HUES6 (cell line): Measurements from ENCODE around the gene SMARCE1.

Source experiments
- H3K27ac ChIP-seq: 2 replicates; pipeline ENCODE4 v1.7.0; 2013; ENCODE audit warnings: low read depth, mild to moderate bottlenecking, low read length, inconsistent platforms
- H3K27me3 ChIP-seq: 2 replicates; pipeline ENCODE4 v1.6.1; 2013; ENCODE audit warnings: low read length; ENCODE audit not compliant: control insufficient read depth, insufficient read depth
- H3K36me3 ChIP-seq: 2 replicates; pipeline ENCODE4 v1.6.1; 2013; ENCODE audit warnings: low read length; ENCODE audit not compliant: control insufficient read depth, insufficient read depth
- H3K4me1 ChIP-seq: 2 replicates; pipeline ENCODE4 v1.6.1; 2013; ENCODE audit warnings: low read length; ENCODE audit not compliant: control insufficient read depth, insufficient read depth
- H3K4me3 ChIP-seq: 2 replicates; pipeline ENCODE4 v1.5.1; 2013; ENCODE audit warnings: low read depth, low read length
- H3K9ac ChIP-seq: one replicate; pipeline ENCODE4 v1.6.1; 2013; ENCODE audit warnings: mild to moderate bottlenecking, low read length
- H3K9me3 ChIP-seq: 2 replicates; pipeline ENCODE4 v1.6.1; 2013; ENCODE audit warnings: low read depth, low read length; ENCODE audit not compliant: control insufficient read depth, insufficient read depth

The SMARCE1 gene

DNA sequence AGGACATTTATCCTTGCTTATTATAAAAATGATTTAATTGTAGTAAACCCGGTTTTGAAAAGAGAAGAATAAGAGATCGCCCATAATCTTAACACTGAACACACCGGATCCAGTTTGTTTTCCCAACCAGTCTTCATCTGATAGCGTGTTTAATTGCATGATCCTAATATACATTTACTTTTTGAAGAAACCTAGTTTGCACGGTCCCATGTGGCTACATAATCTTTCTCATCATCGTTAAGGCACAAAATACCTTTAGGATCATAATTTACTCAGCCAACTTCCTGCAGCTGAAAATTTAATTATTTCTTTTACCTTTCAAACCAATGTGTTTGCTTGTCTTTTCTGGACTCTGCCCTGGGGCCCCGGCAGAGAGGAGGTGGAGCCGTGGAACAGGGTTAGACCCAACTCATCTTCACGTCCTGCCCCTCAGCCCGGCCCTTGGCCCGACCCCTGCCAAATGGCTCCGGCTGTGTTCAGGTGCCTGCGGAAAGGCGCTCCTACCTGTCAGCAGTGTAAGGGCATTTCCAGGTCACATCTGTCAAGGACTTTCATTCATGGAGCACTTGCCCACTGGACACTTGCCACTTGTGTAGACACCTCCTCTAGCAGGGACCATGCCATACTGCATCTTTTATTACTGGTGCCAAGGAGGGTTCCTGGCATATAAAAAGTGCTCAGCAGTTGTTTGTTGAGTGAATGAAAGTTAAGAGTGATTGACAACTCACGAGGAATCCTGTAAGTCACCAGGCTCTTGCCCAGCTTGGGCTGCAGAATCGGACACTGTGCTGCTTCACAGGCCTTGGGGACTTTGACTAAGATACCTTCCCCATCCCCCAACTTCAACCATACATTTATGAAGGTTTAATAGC, 28.6 kb downstream of the SMARCE1 start:
- 0 out of 2 replicates have a peak, but pooled peaks cover 6% of the 10 kb centered on the region for H3K4me1 ChIP-seq

DNA sequence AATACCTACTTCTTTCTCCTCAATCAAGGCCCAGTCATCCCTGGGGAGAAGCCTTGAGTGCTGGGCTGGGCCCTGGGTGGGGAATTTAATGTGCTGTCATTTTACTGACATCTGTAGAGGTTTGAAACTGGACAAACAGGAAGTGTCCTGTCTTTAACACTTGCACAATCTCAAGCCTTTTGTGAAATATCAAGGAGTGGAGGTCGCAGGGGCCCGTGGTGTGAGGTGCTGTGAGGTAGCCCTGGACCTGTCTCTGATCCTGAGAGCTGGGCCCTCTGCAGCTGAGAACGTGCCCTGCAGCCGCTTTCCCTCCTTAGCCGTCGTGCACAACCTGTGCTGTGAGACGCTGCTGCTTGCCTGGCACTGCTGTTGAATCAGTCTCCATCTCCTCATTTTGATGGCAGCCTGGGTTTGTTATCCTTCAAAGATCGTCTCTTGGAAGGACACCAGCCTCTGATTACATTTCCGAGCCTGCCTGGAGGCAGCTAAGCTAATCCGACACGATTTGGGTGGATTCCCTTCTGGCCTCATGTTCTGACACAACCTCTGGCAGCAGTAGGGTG, 29.9 kb downstream of the SMARCE1 start:
- Histone ChIP-seq H3K9me3 (no peaks in the 10 kb centered on the region), H3K4me3 (no peak overlapping the region), H3K27ac (no peak overlapping the region), H3K36me3 (no peaks in the 10 kb centered on the region), H3K9ac (no peak overlapping the region), H3K27me3 (no peaks in the 10 kb centered on the region), H3K4me1 (0 out of 2 replicates have a peak, but pooled peaks cover 6% of the 10 kb centered on the region)

More for the DNA sequence above, 28.6 kb downstream of the SMARCE1 start:
- H3K9me3 ChIP-seq = no peaks in the 10 kb centered on the region
- H3K27ac ChIP-seq = no peak overlapping the region
- no peak overlapping the region for H3K4me3 ChIP-seq
- no peaks in the 10 kb centered on the region for H3K36me3 ChIP-seq
- no peak overlapping the region for H3K9ac ChIP-seq
- no peaks in the 10 kb centered on the region for H3K27me3 ChIP-seq

DNA sequence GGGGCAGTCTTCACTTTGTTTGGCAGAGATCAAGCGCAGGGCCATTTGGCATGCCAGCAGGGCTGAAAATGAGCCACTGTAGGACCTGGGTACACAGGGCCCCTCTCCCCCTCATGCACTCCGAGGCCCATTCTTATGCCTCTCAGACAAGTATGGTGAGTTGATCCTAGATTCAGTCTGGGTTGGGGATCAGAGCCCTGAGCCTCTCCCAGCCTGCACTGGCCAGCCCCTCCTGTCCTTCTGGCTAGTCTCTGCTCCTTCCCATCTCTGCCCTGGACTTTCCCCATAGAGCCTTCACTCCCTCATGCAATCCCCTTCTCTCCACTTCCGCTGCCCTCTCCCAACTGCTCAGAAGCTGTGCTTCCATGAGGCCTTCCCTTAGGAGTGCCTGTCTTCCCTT, 31.0 kb downstream of the SMARCE1 start:
- Histone ChIP-seq H3K9ac (no peak overlapping the region), H3K4me3 (no peak overlapping the region), H3K27me3 (no peaks in the 10 kb centered on the region), H3K4me1 (0 out of 2 replicates have a peak, but pooled peaks cover 6% of the 10 kb centered on the region), H3K27ac (no peak overlapping the region), H3K9me3 (no peaks in the 10 kb centered on the region), H3K36me3 (no peaks in the 10 kb centered on the region)

DNA sequence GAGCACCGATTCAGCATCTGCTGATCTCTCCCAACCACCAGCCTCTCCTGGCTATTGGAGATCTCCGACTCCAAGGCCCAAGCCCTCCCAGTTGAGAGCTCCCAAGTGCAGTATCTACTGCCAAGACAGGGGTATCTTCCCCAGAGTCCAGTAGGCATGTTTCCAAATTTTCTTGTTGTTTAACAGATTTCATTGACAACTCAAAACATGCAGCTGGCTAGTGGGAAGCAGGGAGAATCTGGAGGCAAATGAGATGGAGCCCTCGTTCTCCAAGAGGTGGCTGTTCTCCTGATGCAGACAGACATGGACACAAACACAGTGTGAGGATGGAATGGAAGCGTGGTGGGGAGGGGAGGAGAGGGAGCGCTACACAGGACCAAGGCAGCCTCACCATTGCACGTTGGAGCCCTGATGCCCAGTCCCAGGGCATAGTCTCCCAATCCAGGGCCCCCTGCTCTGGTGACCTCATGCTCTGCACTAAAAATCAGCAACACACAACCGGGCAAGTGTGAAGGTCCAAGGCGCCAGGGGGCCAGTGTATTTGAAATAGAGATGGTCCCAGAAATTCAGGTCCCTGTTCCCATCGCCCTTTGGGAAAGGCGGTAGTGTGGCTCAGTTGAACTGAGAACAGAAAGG, 31.7 kb downstream of the SMARCE1 start:
- H3K4me1 ChIP-seq = 0 out of 2 replicates have a peak, but pooled peaks cover 6% of the 10 kb centered on the region
- no peaks in the 10 kb centered on the region for H3K9me3 ChIP-seq
- H3K27ac ChIP-seq = no peak overlapping the region
- no peak overlapping the region for H3K9ac ChIP-seq
- no peak overlapping the region for H3K4me3 ChIP-seq
- no peaks in the 10 kb centered on the region for H3K27me3 ChIP-seq
- H3K36me3 ChIP-seq = no peaks in the 10 kb centered on the region

DNA sequence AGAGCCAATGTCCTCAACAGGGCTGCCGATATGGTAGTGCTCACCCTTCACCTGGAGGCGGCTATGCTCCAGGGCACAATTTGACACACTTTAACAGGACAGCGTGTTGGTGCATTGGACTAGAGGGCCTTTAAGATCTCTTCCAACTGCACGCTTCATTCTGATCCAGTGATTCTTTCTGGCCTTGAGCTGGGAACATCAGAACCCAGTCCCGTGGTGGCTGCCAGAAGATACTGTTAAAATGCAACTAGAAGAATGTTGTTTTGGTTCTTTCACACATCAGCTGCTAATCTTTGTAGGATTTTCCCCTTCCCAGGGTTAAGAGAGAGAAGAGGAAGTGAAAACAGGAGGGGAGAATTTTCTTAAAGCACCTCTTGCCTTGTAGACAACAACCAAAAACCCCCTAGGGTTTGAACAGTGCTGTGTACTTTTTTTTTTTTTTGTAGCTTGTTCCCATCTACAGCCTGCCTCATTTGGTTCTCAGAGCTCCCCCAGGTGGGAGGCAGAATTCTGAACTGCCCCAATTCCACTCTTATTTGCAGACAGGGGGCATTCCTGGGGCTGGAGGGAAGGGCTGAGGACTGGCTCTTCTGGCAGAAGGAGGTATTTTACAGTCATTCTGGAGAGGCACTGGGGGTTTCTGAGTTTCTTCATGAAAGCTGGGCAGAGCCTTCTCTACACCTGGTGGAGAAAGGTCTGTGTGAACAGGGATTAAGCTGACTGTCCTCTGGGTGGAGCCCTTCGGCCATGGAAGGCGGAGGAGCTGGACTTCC, 32.4 kb downstream of the SMARCE1 start:
- H3K27me3 ChIP-seq = no peaks in the 10 kb centered on the region

DNA sequence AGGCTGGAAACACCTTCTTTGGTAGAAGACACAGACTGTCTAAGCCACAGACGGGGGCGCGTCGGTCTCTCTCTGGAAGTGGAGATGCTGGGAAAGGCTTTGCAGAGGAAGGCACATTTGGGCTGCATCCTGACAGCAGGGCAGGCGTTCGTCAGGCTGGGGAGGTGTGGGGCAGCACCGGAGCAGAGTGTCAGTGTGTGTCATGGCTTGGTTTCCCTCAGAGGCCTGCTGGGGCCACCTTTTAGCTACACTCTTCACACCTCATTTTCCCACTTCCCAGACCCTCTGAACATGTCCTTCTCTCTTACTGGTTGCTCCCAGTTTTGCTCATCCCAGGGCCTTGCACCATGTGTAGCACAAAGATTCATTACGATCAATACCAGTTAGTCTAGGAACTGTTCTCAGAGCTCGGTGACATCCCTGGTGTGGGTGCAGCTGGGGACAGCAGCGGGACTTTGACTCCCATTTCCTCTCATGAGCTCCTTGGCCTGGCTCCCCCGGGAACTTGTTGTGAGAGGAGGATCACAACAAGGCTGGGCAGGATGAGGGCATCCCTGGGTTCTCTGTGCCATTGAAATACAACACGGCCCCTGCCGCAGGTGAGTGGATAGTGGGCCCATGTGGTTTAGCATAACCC, 33.1 kb downstream of the SMARCE1 start:
- 0 out of 2 replicates have a peak, but pooled peaks cover 6% of the 10 kb centered on the region for H3K4me1 ChIP-seq
- H3K27ac ChIP-seq = no peak overlapping the region
- no peak overlapping the region for H3K9ac ChIP-seq

More for the DNA sequence above, 32.4 kb downstream of the SMARCE1 start:
- H3K9ac ChIP-seq = no peak overlapping the region
- no peak overlapping the region for H3K27ac ChIP-seq
- H3K4me1 ChIP-seq = 0 out of 2 replicates have a peak, but pooled peaks cover 6% of the 10 kb centered on the region
- no peak overlapping the region for H3K4me3 ChIP-seq
- H3K36me3 ChIP-seq = no peaks in the 10 kb centered on the region
- H3K9me3 ChIP-seq = no peaks in the 10 kb centered on the region

DNA sequence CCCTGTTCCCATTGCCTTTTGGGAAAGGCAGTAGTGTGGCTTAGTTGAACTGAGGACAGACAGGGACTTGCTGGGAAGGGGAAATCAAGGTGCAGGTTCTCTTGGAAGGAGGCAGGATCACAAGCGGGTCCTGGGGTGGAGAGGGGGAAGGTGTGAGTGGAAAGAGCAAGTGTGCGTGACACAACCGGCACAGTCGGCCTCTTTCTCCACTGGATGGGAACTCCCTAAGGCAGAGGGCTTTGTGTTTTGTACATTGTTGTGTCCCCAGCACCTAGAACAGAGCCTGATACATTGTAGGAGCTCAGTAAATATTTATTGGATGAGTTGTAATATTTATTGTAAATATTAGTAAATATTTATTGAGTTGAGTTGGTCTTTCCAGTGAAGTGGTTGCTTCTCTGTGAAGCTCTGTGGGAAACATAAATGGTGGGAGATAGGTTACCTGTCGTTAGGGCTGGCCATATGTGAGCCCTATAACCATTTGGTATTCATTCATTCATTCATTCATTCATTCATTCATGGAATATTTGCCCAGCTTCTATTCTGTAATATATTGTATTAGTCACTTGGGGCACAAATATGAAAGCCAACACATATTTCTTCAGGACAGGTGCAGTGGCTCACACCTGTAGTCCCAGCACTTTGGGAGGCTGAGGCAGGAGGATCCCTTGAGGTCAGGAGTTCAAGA, 34.0 kb downstream of the SMARCE1 start:
- H3K36me3 ChIP-seq = no peaks in the 10 kb centered on the region
- no peaks in the 10 kb centered on the region for H3K27me3 ChIP-seq
- H3K9ac ChIP-seq = no peak overlapping the region
- H3K4me3 ChIP-seq = no peak overlapping the region
- H3K9me3 ChIP-seq = no peaks in the 10 kb centered on the region
- H3K27ac ChIP-seq = no peak overlapping the region
- H3K4me1 ChIP-seq = 0 out of 2 replicates have a peak, but pooled peaks cover 6% of the 10 kb centered on the region

More for the DNA sequence above, 33.1 kb downstream of the SMARCE1 start:
- H3K4me3 ChIP-seq = no peak overlapping the region
- H3K36me3 ChIP-seq = no peaks in the 10 kb centered on the region
- no peaks in the 10 kb centered on the region for H3K27me3 ChIP-seq
- H3K9me3 ChIP-seq = no peaks in the 10 kb centered on the region

DNA sequence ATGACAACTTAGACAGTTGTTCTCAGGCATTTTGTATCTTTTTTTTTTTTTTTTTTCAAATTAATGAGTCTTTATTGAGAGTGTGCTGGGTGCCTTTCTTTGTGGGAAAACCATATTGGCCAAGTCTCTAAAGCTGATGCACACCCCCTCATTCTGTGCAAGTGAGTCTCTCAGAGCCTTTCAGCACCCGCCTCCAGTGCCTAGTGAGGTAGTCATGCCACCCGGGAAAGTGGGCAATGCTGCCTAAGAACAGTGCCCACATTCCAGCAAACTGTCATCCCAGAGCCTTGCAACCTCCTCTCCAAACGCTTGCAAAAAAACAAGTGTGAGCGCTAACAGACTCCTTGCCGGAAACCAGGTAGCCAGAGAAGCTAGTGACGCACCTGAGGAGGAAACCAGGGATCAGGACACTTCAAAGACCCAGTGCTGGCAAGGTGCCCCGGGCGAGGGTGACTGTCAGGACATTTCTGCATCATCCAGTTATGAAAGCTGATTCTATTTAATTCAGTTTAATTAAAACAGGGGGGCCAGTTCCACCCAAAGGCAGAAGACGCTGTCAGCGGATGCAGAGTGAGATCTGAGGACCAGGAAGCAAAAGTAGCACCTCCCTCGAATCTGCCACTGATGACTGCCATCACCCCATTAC, 34.9 kb downstream of the SMARCE1 start:
- H3K4me1 ChIP-seq = peaks cover 12% of the 10 kb centered on the region
- H3K9ac ChIP-seq = no peak overlapping the region
- H3K4me3 ChIP-seq = no peak overlapping the region
- no peak overlapping the region for H3K27ac ChIP-seq
- no peaks in the 10 kb centered on the region for H3K36me3 ChIP-seq
- no peaks in the 10 kb centered on the region for H3K9me3 ChIP-seq
- H3K27me3 ChIP-seq = no peaks in the 10 kb centered on the region

DNA sequence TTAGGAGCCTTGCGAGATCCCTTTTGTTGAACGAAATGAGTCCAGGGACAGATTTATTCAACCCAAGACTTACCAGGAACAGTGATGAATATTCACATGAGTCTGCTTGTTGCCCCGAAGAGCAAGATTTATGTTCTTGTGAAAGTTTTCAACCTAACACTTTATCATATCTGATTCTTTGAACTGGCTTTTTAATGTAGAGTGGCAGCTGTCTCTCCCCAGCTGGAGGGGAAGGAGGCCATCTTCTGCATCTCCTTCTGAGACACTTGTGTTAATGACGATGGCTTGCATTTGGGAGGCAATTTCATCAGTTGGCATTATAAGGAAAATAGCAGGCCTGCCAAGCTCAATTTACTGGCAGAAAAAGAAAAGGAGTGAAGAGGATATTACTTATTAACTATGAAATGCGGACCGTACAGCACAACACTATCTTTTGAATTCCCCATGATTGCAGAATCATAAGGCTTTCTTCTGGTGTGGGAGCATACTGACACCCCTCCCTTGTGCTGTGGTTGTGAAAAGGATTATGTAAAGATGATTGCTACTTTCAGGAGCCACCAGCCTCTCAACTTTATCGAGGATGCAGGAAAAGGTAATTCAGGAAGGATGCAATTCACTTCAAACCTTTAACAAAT, 35.7 kb downstream of the SMARCE1 start:
- H3K27ac ChIP-seq = no peak overlapping the region
- no peak overlapping the region for H3K9ac ChIP-seq
- H3K36me3 ChIP-seq = no peaks in the 10 kb centered on the region
- no peaks in the 10 kb centered on the region for H3K27me3 ChIP-seq
- peaks cover 19% of the 10 kb centered on the region for H3K4me1 ChIP-seq
- H3K4me3 ChIP-seq = no peak overlapping the region
- H3K9me3 ChIP-seq = no peaks in the 10 kb centered on the region
